MM.1S (cell line): Measurements from ENCODE around the gene LMNTD1.

ENCODE experiments used
- EZH2 ChIP-seq: fragments of 300-600 bp; sonication (generic); optimal IDR thresholded peaks from 2 replicates; pipeline ENCODE3; 2017; ENCODE audit warnings: low read depth, mild to moderate bottlenecking, antibody characterized with exemption, low read length, mixed read lengths
- EZH2phosphoT487 ChIP-seq: fragments of 300-600 bp; sonication (generic); IDR thresholded peaks from 2 replicates; pipeline ENCODE4 v1.6.1; 2018; ENCODE audit warnings: antibody characterized with exemption, low read length
- TF ChIP-seq, protein P1 (sequence below): fragments of 300-600 bp; sonication (generic); IDR thresholded peaks from 2 replicates; pipeline ENCODE4 v1.5.1; 2016; ENCODE audit warnings: antibody characterized with exemption, low read length, mixed read lengths

DNA sequence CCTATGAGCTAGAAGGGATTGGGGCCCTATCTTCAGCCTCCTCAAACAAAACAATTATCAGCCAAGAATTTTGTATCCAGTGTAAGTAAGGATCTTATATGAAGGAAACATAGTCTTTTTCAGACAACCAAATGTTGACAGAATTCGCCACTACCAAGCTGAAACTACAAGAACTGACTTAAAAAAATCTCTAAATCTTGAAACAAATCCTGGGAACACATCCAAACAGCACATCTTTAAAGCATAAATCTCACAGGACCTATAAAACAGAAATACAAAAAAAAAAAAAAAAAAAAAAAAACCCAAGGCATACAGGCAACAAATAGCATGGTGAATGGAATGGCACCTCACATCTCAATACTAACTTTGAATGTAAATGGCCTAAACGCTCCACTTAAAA, 41.3 kb upstream of the LMNTD1 start:
- TF ChIP-seq, protein P1, sequence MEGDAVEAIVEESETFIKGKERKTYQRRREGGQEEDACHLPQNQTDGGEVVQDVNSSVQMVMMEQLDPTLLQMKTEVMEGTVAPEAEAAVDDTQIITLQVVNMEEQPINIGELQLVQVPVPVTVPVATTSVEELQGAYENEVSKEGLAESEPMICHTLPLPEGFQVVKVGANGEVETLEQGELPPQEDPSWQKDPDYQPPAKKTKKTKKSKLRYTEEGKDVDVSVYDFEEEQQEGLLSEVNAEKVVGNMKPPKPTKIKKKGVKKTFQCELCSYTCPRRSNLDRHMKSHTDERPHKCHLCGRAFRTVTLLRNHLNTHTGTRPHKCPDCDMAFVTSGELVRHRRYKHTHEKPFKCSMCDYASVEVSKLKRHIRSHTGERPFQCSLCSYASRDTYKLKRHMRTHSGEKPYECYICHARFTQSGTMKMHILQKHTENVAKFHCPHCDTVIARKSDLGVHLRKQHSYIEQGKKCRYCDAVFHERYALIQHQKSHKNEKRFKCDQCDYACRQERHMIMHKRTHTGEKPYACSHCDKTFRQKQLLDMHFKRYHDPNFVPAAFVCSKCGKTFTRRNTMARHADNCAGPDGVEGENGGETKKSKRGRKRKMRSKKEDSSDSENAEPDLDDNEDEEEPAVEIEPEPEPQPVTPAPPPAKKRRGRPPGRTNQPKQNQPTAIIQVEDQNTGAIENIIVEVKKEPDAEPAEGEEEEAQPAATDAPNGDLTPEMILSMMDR: no peak
- TF ChIP-seq EZH2 (no peak), EZH2phosphoT487 (no peak)
